HL-60 (cell line): ENCODE data around the gene MDGA2.

Experiments
- DNase-seq, 2 experiments: peaks; one replicate each; pipeline ENCODE4 v3.0.0-alpha.2; 2010 to 2020; ENCODE audit warnings: low read depth in 1 of 2, low spot score in 1 of 2
- H3K27ac ChIP-seq: fragments of 250-450 bp; sonication (Bioruptor Pico); replicated peaks from 2 replicates; pipeline ENCODE4 v1.5.1; 2020; ENCODE audit warnings: mild to moderate bottlenecking, moderate library complexity
- H3K27me3 ChIP-seq: fragments of 250-450 bp; sonication (Bioruptor Pico); 2 replicates; pipeline ENCODE4 v1.5.1; 2021; ENCODE audit warnings: mild to moderate bottlenecking, moderate library complexity; ENCODE audit not compliant: insufficient read depth, poor library complexity, severe bottlenecking
- H3K4me3 ChIP-seq: replicated peaks from 2 replicates; pipeline ENCODE4 v1.5.1; 2011; ENCODE audit warnings: mild to moderate bottlenecking, control low read depth, low read length; ENCODE audit not compliant: insufficient read depth
- CTCF ChIP-seq: IDR thresholded peaks from one replicate; pipeline ENCODE4 v1.5.1; 2011; ENCODE audit warnings: low read length, control low read depth, inconsistent platforms; ENCODE audit not compliant: insufficient read depth
- GABPA ChIP-seq: IDR thresholded peaks from 2 replicates; pipeline ENCODE4 v1.6.1; 2012; ENCODE audit warnings: low read depth
- POLR2AphosphoS5 ChIP-seq: IDR thresholded peaks from 2 replicates; pipeline ENCODE4 v1.6.1; 2012; ENCODE audit warnings: low read depth
- REST ChIP-seq: IDR thresholded peaks from 2 replicates; pipeline ENCODE4 v1.6.1; 2012; ENCODE audit warnings: low read depth; ENCODE audit not compliant: insufficient replicate concordance
- SPI1 ChIP-seq: IDR thresholded peaks from 2 replicates; pipeline ENCODE4 v1.6.1; 2012; ENCODE audit warnings: low read depth, mild to moderate bottlenecking, borderline replicate concordance

The MDGA2 gene

GRCh38 chr14:47276931-47277330, 398.5 kb downstream of the MDGA2 start:
- no peak overlapping the region for H3K27ac ChIP-seq
- H3K4me3 ChIP-seq = no peak overlapping the region
- TF ChIP-seq POLR2AphosphoS5 (no peak), GABPA (no peak), REST (no peak), CTCF (no peak), SPI1 (no peak)
- no peaks in the 10 kb centered on the region for H3K27me3 ChIP-seq
- no peak for DNase-seq

GRCh38 chr14:47273939-47274338, 401.5 kb downstream of the MDGA2 start:
- no peaks in the 10 kb centered on the region for H3K27me3 ChIP-seq
- no peak overlapping the region for H3K27ac ChIP-seq

GRCh38 chr14:47270715-47271114, 404.7 kb downstream of the MDGA2 start:
- no peaks in the 10 kb centered on the region for H3K27me3 ChIP-seq
- no peak for TF ChIP-seq CTCF
- TF ChIP-seq SPI1 = no peak
- H3K4me3 ChIP-seq = no peak overlapping the region
- DNase-seq = no peak
- no peak overlapping the region for H3K27ac ChIP-seq

More at GRCh38 chr14:47273939-47274338, 401.5 kb downstream of the MDGA2 start:
- TF ChIP-seq REST = no peak
- no peak for TF ChIP-seq GABPA
- no peak for TF ChIP-seq POLR2AphosphoS5
- TF ChIP-seq CTCF = no peak
- no peak for TF ChIP-seq SPI1
- no peak overlapping the region for H3K4me3 ChIP-seq
- no peak for DNase-seq

GRCh38 chr14:47269756-47270492, 405.5 kb downstream of the MDGA2 start:
- H3K27ac ChIP-seq = no peak overlapping the region
- H3K27me3 ChIP-seq = no peaks in the 10 kb centered on the region
- TF ChIP-seq GABPA = no peak
- TF ChIP-seq POLR2AphosphoS5 = no peak
- no peak for TF ChIP-seq CTCF
- H3K4me3 ChIP-seq = no peak overlapping the region
- DNase-seq = no peak
